Umbilical cord (tissue), 2 donors: ENCODE results near the gene ALDH3B2. TPM values are rescaled to one million over a fixed set of nuclear protein-coding genes. Genes with fewer than 3 reads are reported as not detected.

Source experiments
- DNase-seq: peaks from one replicate; pipeline ENCODE4 v3.0.0-alpha.2; 2015; ENCODE audit warnings: low spot score
- total RNA-seq: library from RNA; depleted of rRNA; stranded (reverse); fragments of >200 nt; gene quantifications from one replicate; pipeline ENCODE4 v1.2.3, GENCODE V29; 2014; ENCODE audit warnings: low replicate concordance; ENCODE audit not compliant: insufficient read depth

ALDH3B2 gene
- total RNA-seq, 1 donor from 2014 or later = 0.48 TPM

DNA sequence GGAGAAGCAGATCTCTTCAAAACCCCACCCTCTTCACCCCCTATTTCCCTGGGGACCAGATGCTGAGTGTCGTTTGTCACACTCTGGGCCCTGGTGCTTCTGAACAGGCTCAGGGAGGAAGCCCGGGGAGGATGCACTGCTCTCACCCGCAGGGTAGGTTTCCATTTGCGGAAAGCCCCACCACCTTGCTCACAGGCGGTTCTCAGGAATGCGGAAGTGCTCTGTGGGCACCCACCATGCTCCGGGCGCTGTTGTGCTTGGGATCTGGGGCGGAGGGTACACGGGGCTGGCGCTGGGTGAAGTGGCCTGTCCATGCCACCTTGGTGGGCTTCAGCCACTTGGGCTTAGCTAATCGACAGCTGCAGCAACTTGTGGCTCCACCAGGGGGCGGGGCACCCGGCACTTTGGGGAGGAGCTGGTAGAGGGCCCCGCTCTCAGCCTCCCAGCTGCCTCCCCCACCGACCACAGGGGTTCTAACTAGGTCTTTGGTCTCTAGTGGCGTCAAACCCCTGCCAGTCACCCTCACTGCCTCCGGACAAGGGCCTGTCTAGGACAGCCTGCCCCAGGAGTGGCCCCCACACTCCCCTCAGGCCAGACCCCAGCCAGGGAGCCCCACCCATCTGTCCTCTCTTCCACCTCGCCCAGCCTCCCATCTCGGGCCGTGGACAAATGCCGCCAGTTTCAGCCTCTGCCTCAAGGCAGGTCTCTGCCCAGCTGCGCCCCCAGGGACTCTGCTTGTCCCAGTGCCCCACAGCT is 60.3 kb downstream of the ALDH3B2 start:
- peak; percentile 52 for DNase-seq

DNA sequence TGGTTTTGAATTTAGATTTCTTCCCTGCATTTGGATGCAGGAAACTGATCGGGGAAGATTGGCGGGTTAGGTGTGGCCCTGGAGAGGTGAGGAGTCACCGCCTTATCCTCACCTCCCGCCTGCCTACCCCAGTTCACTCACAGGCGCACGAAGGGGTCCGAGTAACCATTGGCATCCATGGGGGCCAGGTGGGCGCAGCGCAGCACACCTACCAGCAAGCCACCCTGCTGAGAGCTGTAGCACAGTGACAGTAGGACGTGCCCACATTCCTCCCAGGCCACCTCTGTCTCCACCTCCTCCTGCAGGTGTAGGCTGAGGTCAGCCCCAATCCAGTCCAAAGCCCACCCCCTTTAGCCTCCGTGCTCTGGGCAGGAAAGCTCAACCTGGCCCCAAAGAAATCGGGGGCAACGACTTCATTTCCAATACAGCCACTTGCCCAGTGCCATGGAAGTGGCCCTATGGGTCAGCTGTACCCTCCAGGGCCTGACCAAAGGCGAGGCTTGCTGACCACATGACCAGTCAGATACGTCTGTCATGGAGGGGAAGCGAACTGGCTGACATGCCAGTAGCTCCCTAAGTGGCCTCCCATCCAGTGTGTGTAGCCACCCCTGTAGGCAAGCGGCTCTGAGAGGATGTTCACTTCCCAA is 61.0 kb downstream of the ALDH3B2 start:
- no peak for DNase-seq

DNA sequence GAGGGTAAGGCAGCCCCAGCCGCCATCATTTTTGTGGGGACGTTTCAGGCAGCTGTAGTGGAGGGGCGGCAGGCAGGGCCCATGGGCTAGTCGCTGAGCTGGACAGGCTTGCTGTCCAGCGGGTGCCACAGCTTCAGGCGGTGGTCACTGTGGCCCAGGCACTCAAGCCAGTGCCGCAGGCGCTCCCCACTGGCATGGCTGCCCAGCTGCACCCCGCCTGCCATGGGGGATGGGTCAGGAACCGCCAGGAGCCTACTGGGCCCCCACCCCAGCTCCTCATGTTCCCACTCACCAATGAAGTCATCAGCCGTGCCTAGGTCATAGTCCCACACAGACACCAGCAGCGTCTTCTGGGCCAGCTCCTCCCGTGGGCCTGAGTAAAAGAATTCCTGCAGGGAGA is 61.7 kb downstream of the ALDH3B2 start:
- DNase-seq = no peak

Other genes with a start within 250 kb of the ALDH3B2 start
- 33.0 TPM for gene RPS6KB2, start 246.1 kb downstream of the ALDH3B2 start, total RNA-seq
- 9.9 TPM for gene PTPRCAP, start 236.9 kb downstream of the ALDH3B2 start, total RNA-seq
- 35.2 TPM for gene CORO1B, start 231.1 kb downstream of the ALDH3B2 start, total RNA-seq
- not detected for gene GPR152, start 221.9 kb downstream of the ALDH3B2 start, total RNA-seq
- 0.96 TPM for gene CABP4, start 219.3 kb downstream of the ALDH3B2 start, total RNA-seq
- gene TMEM134, start 205.4 kb downstream of the ALDH3B2 start, total RNA-seq = 10.6 TPM
- 78.0 TPM for gene AIP, start 191.6 kb downstream of the ALDH3B2 start, total RNA-seq
- gene PITPNM1, start 169.3 kb downstream of the ALDH3B2 start, total RNA-seq = 28.6 TPM
- 17.3 TPM for gene CDK2AP2, start 166.5 kb downstream of the ALDH3B2 start, total RNA-seq
- gene CABP2, start 151.2 kb downstream of the ALDH3B2 start, total RNA-seq = not detected
- gene GSTP1, start 90.8 kb downstream of the ALDH3B2 start, total RNA-seq = 587 TPM
- 111 TPM for gene NDUFV1, start 67.7 kb downstream of the ALDH3B2 start, total RNA-seq
- 2.2 TPM for gene NUDT8, start 44.7 kb downstream of the ALDH3B2 start, total RNA-seq
- gene TBX10, start 34.9 kb downstream of the ALDH3B2 start, total RNA-seq = not detected
- not detected for gene ACY3, start 23.9 kb downstream of the ALDH3B2 start, total RNA-seq